ENCODE data around the gene OPA3. TPM values are rescaled to one million over a fixed set of nuclear protein-coding genes. Genes with fewer than 3 reads are reported as not detected.

OPA3 gene
- total RNA-seq, 1 donor from 2014 or later: 10.5 TPM

GRCh38 chr19:45523642-45524256 is 60.9 kb downstream of the OPA3 start:
- peak; percentile 80 for DNase-seq
- Mint-ChIP-seq H3K4me1 (ENCODE audit: low read depth, unreplicated experiment) (peaks cover 10% of the 10 kb centered on the region), H3K27me3 (ENCODE audit: unreplicated experiment) (no peaks in the 10 kb centered on the region), H3K9me3 (ENCODE audit: unreplicated experiment) (peaks cover 4% of the 10 kb centered on the region), H3K27ac (ENCODE audit: unreplicated experiment) (peak overlapping the region; percentile 28), H3K4me3 (ENCODE audit: unreplicated experiment) (no peak overlapping the region), H3K36me3 (ENCODE audit: unreplicated experiment) (peaks cover 4% of the 10 kb centered on the region)
- TF ChIP-seq, protein P1, sequence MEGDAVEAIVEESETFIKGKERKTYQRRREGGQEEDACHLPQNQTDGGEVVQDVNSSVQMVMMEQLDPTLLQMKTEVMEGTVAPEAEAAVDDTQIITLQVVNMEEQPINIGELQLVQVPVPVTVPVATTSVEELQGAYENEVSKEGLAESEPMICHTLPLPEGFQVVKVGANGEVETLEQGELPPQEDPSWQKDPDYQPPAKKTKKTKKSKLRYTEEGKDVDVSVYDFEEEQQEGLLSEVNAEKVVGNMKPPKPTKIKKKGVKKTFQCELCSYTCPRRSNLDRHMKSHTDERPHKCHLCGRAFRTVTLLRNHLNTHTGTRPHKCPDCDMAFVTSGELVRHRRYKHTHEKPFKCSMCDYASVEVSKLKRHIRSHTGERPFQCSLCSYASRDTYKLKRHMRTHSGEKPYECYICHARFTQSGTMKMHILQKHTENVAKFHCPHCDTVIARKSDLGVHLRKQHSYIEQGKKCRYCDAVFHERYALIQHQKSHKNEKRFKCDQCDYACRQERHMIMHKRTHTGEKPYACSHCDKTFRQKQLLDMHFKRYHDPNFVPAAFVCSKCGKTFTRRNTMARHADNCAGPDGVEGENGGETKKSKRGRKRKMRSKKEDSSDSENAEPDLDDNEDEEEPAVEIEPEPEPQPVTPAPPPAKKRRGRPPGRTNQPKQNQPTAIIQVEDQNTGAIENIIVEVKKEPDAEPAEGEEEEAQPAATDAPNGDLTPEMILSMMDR (IDR thresholded peaks at IDR 0.05; ENCODE audit: partially characterized antibody, unreplicated experiment): peak; percentile 88

DNA sequence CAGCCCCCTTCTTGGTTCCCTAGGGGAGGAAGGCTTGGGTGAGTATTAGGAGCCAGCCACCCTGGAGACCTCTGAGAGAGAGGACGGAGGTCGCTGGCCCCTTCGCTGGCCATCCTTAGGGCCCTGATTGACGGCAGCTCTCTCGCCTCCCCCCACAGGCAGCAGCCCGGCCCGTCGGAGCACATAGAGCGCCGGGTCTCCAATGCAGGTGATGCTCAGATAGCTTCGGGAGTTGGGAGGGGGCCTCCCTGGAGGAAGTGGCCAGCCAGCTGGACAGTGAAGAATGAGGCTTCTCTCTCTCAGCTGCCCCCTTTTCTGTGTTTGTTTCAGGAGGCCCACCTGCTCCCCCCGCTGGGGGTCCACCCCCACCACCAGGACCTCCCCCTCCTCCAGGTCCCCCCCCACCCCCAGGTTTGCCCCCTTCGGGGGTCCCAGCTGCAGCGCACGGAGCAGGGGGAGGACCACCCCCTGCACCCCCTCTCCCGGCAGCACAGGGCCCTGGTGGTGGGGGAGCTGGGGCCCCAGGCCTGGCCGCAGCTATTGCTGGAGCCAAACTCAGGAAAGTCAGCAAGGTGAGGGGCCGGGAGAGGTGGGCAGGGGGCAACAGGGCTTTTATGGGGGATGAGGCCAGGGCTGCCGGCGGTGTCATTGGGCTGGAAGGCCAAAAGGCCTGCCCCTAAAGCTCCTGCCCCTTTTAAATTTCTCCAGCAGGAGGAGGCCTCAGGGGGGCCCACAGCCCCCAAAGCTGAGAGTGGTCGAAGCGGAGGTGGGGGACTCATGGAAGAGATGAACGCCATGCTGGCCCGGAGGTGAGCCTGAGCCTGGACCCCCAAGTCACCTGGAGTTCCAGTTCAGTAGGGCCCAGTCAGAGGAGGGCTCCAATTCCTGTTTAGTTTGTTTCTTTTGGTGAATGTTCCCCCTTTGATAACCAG is 62.3 kb downstream of the OPA3 start:
- H3K36me3 Mint-ChIP-seq (ENCODE audit: unreplicated experiment): no peaks in the 10 kb centered on the region
- peaks cover 2% of the 10 kb centered on the region for H3K4me1 Mint-ChIP-seq (ENCODE audit: low read depth, unreplicated experiment)
- peaks cover 4% of the 10 kb centered on the region for H3K9me3 Mint-ChIP-seq (ENCODE audit: unreplicated experiment)
- H3K27ac Mint-ChIP-seq (ENCODE audit: unreplicated experiment): no peak overlapping the region
- TF ChIP-seq, protein P1 (IDR thresholded peaks at IDR 0.05; ENCODE audit: partially characterized antibody, unreplicated experiment): no peak
- no peak overlapping the region for H3K4me3 Mint-ChIP-seq (ENCODE audit: unreplicated experiment)
- no peak for DNase-seq
- no peaks in the 10 kb centered on the region for H3K27me3 Mint-ChIP-seq (ENCODE audit: unreplicated experiment)

- Mint-ChIP-seq H3K36me3 (ENCODE audit: unreplicated experiment) (no peaks in the 10 kb centered on the region), H3K27ac (ENCODE audit: unreplicated experiment) (no peak overlapping the region), H3K27me3 (ENCODE audit: unreplicated experiment) (no peaks in the 10 kb centered on the region), H3K9me3 (ENCODE audit: unreplicated experiment) (peaks cover 4% of the 10 kb centered on the region), H3K4me1 (ENCODE audit: low read depth, unreplicated experiment) (peaks cover 10% of the 10 kb centered on the region), H3K4me3 (ENCODE audit: unreplicated experiment) (no peak overlapping the region)
- TF ChIP-seq, protein P1 (IDR thresholded peaks at IDR 0.05; ENCODE audit: partially characterized antibody, unreplicated experiment): no peak
- no peak for DNase-seq
Measured at GRCh38 chr19:45518469-45518826, 66.2 kb downstream of the OPA3 start.

DNA sequence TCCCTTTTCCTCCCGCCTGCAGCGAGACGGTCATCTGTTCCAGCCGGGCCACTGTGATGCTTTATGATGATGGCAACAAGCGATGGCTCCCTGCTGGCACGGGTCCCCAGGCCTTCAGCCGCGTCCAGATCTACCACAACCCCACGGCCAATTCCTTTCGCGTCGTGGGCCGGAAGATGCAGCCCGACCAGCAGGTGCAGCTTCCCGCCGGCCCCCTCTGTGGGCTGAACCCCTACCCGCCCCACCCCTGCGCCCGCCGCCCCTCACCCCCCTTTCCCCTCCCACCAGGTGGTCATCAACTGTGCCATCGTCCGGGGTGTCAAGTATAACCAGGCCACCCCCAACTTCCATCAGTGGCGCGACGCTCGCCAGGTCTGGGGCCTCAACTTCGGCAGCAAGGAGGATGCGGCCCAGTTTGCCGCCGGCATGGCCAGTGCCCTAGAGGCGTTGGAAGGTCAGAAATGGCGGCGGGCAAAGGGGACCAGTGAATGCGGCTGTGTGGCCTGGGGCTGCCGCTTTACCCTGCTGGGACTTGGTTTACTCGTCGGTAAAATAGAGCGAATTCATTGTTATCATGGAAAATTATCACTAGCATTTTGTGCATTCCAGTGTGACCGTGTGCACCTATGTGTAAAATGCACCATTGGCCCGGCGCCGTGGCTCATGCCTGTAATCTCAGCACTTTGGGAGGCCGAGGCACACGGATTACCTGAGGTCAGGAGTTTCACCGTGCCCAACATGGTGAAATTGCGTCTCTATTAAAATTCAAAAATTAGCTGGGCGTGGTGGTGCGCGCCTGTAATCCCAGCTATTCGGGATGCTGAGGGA is 66.7 kb downstream of the OPA3 start:
- peaks cover 10% of the 10 kb centered on the region for H3K4me1 Mint-ChIP-seq (ENCODE audit: low read depth, unreplicated experiment)
- peak overlapping the region; percentile 87 for H3K27ac Mint-ChIP-seq (ENCODE audit: unreplicated experiment)
- no peaks in the 10 kb centered on the region for H3K27me3 Mint-ChIP-seq (ENCODE audit: unreplicated experiment)
- no peak for DNase-seq
- H3K4me3 Mint-ChIP-seq (ENCODE audit: unreplicated experiment): no peak overlapping the region
- TF ChIP-seq, protein P1 (IDR thresholded peaks at IDR 0.05; ENCODE audit: partially characterized antibody, unreplicated experiment): no peak
- no peaks in the 10 kb centered on the region for H3K36me3 Mint-ChIP-seq (ENCODE audit: unreplicated experiment)
- H3K9me3 Mint-ChIP-seq (ENCODE audit: unreplicated experiment): peaks cover 4% of the 10 kb centered on the region
